ENCODE data around the gene PRICKLE1. TPM values are rescaled to one million over a fixed set of nuclear protein-coding genes. Genes with fewer than 3 reads are reported as not detected.

Gene PRICKLE1
- total and polyA plus RNA-seq, 2 of the 4 experiments (the other 2 are of a cell fraction), result 21.3 to 21.7 TPM

- H3K4ac ChIP-seq (ENCODE audit: low read depth, low read length), result no peak overlapping the region
- H4K8ac ChIP-seq (ENCODE audit: low read depth in 2 of 2, low read length in 2 of 2), result no peak overlapping the region
- ChIA-PET CTCF (interaction anchor here (0.7 to 1.6 kb wide), 2 partner anchors 11 to 727 kb away, joined by 3 to 6 read pairs; no protein-coding TSS in a partner anchor), POLR2A (ENCODE audit: unreplicated experiment) (no interaction called here)
- H2BK5ac ChIP-seq (ENCODE audit: low read depth, low read length, poor library complexity, severe bottlenecking), result no peak overlapping the region
- ATAC-seq (ENCODE audit: low read depth) (no peak), DNase-seq (no peak)
- H3K14ac ChIP-seq (replicated peaks; ENCODE audit: low read depth, low read length), result no peak overlapping the region
- no peak overlapping the region for H3K4me2 ChIP-seq (ENCODE audit: low read depth, low read length)
- no peak overlapping the region for H2BK20ac ChIP-seq (ENCODE audit: low read depth, low read length)
- H3K18ac ChIP-seq (ENCODE audit: low read depth, low read length), result no peak overlapping the region
- no peak overlapping the region for H3K9ac ChIP-seq (ENCODE audit: low read depth, low read length)
- no TSS peak for BruUV-seq (replicated peaks)
- H4K5ac ChIP-seq (ENCODE audit: low read depth, low read length), result no peak overlapping the region
- peak overlapping the region; percentile 42 for H3K23ac ChIP-seq (ENCODE audit: low read depth, low read length)
- intact Hi-C loops (cut with micrococcal nuclease), result no loop called here
- no peak overlapping the region for H3K4me3 ChIP-seq (ENCODE audit: insufficient read depth, low read depth, low read length)
- TF ChIP-seq USF2 (IDR thresholded peaks at IDR 0.05; ENCODE audit: low read depth, low read length), result no peak; the same call in 1 of the 2 replicates
- TF ChIP-seq POLR2A (IDR thresholded peaks at IDR 0.05; ENCODE audit: low read depth, low read length), result no peak
- TF ChIP-seq MXI1 (IDR thresholded peaks at IDR 0.05; ENCODE audit: borderline replicate concordance, low read depth, low read length), result no peak
- TF ChIP-seq CHD1 (IDR thresholded peaks at IDR 0.05; ENCODE audit: low read depth, low read length), result no peak
- no peak for TF ChIP-seq RCOR1 (IDR thresholded peaks at IDR 0.05; ENCODE audit: insufficient replicate concordance, low read length)
- TF ChIP-seq CTCF (conservative IDR thresholded peaks at IDR 0.05; ENCODE audit: low read depth, low read length), result no peak
- no peak for TF ChIP-seq ELK1 (IDR thresholded peaks at IDR 0.05; ENCODE audit: borderline replicate concordance, low read depth, low read length)
- no peak for TF ChIP-seq MAFK (IDR thresholded peaks at IDR 0.05; ENCODE audit: low read depth, low read length)
- TF ChIP-seq RFX5 (IDR thresholded peaks at IDR 0.05; ENCODE audit: low read depth, low read length), result no peak
- TF ChIP-seq RAD21 (IDR thresholded peaks at IDR 0.05; ENCODE audit: low read length), result no peak
- TF ChIP-seq MAZ (IDR thresholded peaks at IDR 0.05; ENCODE audit: borderline replicate concordance, low read depth, low read length), result no peak
- TF ChIP-seq BHLHE40 (IDR thresholded peaks at IDR 0.05; ENCODE audit: low read depth, low read length), result no peak
- no peak for TF ChIP-seq FOS (IDR thresholded peaks at IDR 0.05; ENCODE audit: low read depth, low read length)
- no peak for TF ChIP-seq NFE2L2 (IDR thresholded peaks at IDR 0.05; ENCODE audit: low read depth, low read length)
- no peak for TF ChIP-seq CEBPB (IDR thresholded peaks at IDR 0.05; ENCODE audit: low read depth, low read length)
- TF ChIP-seq SMC3 (IDR thresholded peaks at IDR 0.05; ENCODE audit: low read depth, low read length), result no peak
- no peaks in the 10 kb centered on the region for H4K20me1 ChIP-seq (ENCODE audit: insufficient read depth, low read length)
- H2BK120ac ChIP-seq (ENCODE audit: low read depth, low read length), result no peak overlapping the region
- H3K36me3 ChIP-seq (ENCODE audit: control insufficient read depth, insufficient read depth, low read length), result no peaks in the 10 kb centered on the region
- no CpG with 5 or more reads among the region's 4 CpGs for WGBS, 2 experiments (ENCODE audit: extremely low coverage in 2 of 2, insufficient read length in 1 of 2)
- H3K27ac ChIP-seq (ENCODE audit: insufficient read depth, low read length), result no peak overlapping the region
- H3K27me3 ChIP-seq (ENCODE audit: control insufficient read depth, insufficient read depth, low read length), result no peaks in the 10 kb centered on the region
- in situ Hi-C loops (cut with MboI; ENCODE audit: low sequenced_read_pairs), result no loop called here
- dilution Hi-C loops (cut with HindIII; ENCODE audit: low sequenced_read_pairs, unreplicated experiment), result no loop called here
- no peak overlapping the region for H2BK15ac ChIP-seq (ENCODE audit: low read depth, low read length)
- no peak overlapping the region for H2AK5ac ChIP-seq (ENCODE audit: low read depth, low read length)
- H3K9me3 ChIP-seq (ENCODE audit: control insufficient read depth, insufficient read depth, low read length), result no peaks in the 10 kb centered on the region
- no peak overlapping the region for H2AFZ ChIP-seq (replicated peaks; ENCODE audit: low read length, poor library complexity)
- no peaks in the 10 kb centered on the region for H3K9me1 ChIP-seq (ENCODE audit: insufficient read depth, low read length)
- H2AK9ac ChIP-seq (replicated peaks; ENCODE audit: low read depth, low read length, poor library complexity), result no peak overlapping the region
- no peak overlapping the region for H4K91ac ChIP-seq (ENCODE audit: insufficient read depth, low read depth, low read length)
- no peak overlapping the region for H3K56ac ChIP-seq (ENCODE audit: extremely low read depth, insufficient read depth, low read length)
- H3K79me1 ChIP-seq (ENCODE audit: low read depth in 1 of 2, low read length in 2 of 2), result no peaks in the 10 kb centered on the region; a peak in 2 of 4 replicates
- H3K4me1 ChIP-seq (ENCODE audit: control insufficient read depth, insufficient read depth, low read length), result no peaks in the 10 kb centered on the region
Observed at GRCh38 chr12:42507081-42507480, 82.5 kb downstream of the PRICKLE1 start.
